GM21529 (cell line): ENCODE data around the gene ERFE.

Experiments used
- ATAC-seq: cut with Tn5 transposase; IDR thresholded peaks from one replicate; pipeline ENCODE4 v1.9.1; 2021; ENCODE audit not compliant: unreplicated experiment

Gene ERFE

DNA sequence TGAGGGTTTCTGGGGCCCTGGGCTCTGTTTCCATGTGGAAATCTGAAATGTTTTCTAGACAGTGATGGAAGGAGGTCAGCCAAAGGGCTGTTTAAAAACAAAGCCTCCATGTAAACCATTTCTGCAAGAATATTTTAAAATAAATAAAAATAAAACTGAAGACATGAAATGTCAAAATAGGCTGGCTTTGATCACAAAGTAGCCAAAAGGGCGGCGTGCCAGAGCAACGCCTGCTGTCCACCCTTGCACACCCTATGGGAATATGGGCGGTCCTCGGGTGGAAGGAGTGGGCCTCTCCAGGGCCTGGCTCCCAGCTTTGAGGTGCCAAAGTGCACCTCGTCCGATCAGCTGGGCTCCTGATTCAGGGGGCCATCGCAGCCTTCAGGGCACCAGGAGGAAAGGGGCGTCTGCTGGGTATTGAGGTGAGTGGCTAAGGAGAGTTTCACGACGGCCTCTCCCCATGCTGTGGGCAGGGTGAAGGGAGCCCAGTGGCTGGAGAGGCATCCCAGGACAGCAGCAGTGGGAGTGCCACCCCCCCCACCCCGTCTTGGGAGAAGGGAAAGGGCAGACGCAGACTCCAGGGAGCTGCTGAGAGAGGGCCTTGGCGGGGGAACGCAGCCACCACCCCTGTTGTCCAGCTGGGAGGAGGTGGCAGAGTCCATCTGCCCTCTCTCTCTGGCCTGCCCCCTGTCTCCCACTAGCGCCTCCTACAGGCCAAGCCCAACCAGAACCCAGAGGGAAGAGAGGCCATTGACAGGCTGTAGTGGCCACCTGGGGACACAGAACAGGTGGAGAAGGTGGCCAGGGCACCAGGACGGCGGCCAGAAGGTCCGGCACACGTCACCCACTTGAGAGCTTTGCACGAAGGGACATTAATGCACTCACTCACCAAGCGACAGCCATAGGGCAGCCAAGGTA is 5.7 kb upstream of the ERFE start:
- ATAC-seq, result no peak

DNA sequence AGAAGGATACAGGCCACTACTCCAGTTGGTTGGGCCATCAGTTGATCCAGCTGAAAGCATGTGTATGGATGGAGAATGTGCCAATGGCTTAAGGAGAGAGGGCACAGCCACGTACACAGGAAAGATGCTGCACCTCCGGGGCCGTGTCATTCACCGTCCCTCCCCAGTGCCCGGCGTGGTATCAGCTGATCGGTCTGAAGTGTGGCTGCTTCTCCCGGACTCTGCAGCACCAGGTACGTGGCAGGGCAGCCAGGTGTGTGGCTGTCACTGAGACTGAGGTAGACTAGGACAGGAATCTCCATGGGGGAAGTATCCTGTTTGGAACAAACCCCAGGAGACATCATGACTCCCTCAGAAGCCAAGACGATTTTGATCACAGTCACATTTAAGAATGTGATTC is 4.2 kb upstream of the ERFE start:
- no peak for ATAC-seq

DNA sequence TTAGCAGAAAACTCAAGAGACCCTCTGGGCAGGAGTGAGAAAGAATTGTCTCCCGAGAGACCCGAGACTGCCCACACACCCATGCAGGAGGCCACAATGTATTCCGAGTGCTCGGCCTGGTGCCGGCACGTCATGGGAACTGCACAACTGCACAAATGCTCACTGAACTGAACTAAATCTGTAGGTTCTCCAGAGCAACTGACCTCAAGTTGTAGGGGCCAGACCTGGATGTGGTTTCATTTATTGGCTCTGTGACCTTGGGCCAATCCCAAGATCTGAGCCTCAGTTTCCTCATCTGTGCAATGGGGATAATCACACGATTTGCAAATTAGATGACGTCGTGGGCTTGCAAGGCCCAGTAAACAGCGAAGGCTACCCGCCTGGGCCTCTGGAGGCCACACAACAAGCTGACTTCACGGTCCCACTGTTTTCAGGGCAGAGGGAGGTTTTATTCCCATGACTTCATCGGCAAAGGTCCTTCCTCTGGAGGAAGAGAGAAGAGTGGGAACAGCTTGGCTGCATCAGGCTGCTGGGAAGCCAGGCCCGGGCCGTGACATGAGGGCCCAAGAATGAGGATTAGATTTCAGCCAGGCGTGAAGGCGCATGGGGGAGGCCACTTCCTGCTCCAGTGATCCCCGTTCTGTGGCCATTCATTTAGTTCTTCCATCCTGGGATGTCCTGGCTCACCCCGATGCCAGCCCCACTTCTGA is 3.6 kb upstream of the ERFE start:
- no peak for ATAC-seq

DNA sequence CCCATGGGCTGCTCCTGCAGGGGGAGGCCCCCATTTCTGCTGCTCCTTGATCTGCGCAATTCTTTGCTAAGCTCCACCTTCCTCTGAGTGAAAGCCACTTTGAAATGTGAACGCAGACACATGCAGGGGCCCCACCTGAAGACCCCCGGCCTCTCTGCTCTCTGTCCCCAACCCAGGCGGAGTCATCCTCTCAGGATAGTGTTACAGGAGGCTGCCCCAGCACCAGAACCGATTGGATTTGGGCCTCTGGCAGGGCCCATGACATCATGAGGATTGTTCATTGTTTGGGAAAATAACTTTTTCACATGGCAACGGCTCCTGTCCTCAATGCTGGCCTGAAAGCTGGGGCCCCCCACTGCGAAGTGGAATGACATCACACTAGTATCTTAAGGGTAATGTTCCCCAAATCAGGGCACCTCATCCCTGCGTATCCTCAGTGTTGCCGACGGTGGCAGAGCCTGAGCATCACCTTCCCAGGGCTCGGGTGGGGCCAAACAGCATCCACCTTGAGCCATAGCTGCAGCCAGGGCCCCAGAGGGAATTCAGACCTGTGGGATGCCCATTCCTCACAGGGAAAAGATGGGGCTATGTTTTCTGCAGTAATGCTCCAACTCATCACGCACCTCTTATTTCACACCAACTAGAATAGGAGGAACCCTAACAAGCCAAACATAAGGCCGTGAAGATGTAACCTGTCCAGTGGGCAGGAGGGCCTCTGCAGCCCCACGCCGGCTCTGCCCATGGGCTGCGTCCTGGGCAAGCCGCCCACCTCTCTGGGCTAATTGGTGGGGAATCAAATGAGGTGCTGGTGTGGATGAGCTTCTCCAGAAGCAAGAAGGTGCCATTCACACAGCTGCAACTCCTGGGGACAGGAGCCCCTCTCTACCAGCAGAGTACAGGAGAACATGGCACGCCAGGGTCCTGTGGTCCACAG is 2.7 kb upstream of the ERFE start:
- no peak for ATAC-seq

GRCh38 chr2:238157506-238158017 is 1.2 kb upstream of the ERFE start:
- ATAC-seq, result no peak

DNA sequence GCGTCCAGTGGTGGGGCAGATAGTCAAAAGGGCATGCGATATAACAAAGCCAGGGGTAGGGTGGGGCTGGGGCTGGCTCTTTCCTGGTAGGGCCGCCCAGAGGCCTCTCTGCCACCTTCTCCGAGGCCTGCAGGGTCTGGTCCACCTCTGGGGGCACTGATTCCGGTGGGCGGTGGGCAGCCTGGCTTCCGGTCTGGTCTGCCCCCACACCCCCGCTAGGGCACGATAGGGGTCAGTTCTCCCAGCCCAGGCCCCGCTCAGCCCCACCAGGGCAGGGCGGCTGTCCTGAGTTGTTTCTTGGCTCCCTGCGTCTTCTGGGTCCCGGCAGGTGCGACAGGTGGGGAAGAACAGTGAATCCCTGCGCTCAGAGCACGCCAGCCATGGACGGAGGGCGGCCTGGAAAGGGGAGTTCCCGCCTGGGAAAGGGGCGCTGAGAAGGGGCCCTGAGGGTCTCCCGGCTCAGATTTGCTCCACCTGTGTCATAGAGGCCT is 707 bp upstream of the ERFE start:
- ATAC-seq, result no peak

- peak; percentile 11 for ATAC-seq
Measured at GRCh38 chr2:238159071-238159539, 335 bp downstream of the ERFE start.

DNA sequence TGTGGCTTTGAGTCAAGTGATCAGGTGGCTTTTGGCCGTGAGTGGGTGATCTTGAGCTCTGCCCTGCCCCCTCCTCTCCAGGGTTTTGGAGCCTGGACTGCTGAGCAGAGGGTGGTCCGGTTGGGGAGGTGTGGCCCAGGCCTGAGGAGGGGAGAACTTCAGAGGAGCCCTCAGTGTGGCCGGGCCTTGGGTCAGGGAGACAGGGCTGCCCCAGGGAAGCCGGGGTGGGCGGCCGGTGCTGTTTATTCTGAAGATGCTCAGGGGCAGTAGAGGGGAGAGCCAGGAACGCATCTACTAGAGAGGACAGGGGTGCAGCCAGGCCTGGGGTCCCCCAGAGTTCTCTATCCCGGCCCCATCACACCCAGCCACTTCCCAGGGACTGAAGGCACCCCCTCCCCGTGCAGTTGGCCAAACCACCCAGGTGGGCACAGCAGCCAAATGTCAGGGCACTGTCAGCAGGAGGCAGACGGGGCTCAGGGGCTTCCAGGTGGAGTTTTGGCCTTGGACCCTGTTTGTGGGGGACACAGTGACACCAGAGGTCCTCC is 963 bp downstream of the ERFE start:
- no peak for ATAC-seq

GRCh38 chr2:238160206-238161129 is 1.7 kb downstream of the ERFE start:
- no peak for ATAC-seq

GRCh38 chr2:238161291-238162051 is 2.7 kb downstream of the ERFE start:
- ATAC-seq, result no peak

DNA sequence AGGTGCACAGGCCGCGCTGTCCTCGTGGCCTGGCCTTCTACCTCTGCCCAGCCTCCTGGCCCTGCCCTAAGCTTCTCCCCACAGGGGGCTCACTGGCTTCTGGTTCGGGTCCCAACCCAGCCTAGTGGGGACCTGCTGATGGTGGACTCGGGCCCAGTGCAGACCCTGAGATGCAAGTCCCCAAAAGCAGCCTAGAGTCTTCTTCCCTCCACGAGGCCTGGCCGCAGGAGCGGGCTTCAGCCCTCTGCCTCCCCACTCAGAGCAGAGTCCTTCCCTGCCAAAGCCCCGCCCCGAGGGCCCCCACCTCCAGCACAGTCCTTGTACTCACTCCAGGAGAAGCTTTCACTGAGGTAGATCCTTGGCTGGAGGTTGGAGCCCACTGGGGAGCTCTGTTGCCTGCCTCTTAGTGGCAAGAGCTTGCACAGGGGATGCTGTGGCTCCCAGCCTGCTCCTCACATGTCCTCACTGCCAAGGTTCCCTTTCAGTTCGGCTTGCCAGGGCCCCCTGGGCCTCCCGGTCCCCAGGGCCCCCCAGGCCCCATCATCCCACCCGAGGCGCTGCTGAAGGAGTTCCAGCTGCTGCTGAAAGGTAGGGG is 3.6 kb downstream of the ERFE start:
- ATAC-seq, result no peak

DNA sequence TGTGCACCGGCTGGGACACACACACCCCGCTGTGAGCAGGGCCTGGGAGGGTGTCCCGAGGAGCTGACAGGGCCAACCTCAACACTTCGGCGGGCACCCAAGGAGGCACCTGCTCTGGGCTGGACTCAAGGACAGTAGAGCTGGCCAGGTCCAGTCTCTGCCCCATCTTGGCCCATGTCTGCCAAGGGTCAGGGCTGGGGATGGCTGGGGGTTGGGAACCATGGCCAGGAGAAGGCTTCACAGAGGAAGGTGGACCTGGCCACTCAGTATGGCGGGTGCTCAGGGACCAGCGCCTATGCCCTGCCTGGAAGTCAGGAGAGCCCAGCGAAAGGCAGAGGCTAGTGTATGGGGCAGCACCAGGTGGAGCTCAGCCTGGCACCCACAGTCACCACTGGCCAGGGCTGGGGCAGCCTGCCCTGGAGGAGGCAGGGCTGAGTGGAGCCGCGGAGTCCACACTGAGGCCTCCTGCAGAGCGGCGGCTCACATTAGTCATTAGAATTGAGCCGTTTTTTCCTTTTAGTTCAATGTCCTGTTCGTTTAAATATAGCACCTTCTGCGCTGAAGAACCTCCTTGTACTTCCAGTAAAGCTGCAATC is 4.2 kb downstream of the ERFE start:
- no peak for ATAC-seq

DNA sequence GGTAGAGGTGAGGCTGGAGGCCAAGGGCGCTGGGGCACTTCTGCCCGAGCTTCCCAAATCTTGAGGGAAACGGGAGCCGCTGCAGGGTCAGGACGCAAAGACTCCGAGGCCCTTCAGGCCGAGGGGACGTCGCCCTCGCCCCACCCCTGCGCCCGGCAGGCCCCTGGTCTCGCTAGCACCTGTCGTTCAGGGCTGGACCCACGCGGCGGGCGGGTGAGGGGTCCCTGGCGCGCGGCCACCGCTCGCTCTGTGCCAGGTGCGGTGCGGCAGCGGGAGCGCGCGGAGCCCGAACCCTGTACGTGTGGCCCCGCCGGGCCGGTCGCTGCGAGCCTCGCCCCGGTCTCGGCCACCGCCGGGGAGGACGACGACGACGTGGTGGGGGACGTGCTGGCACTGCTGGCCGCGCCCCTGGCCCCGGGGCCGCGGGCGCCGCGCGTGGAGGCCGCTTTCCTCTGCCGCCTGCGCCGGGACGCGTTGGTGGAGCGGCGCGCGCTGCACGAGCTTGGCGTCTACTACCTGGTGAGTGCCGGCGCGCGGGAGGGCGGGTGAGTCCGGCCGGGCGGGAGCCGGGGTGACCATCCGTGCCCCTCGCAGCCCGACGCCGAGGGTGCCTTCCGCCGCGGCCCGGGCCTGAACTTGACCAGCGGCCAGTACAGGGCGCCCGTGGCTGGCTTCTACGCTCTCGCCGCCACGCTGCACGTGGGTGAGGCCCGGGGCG is 4.9 kb downstream of the ERFE start:
- no peak for ATAC-seq

DNA sequence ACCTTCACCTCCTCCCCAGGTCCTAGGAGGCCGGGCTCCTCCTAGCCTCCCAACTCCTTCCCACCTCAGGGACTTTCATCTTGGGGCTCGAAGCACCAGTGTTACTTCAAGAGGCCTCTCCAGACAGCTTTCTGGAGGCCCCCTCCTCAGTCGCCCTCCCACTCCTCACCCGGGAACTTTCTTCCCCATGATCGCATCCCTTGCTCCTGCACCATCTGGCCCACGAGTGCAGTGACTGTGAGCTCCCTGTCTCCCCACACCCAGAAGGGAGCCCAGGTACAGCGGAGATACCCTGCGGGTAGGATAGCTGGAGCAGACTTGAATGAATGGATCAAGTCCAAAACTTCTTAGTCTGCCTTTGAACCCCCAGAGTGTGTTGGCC is 6.1 kb downstream of the ERFE start:
- no peak for ATAC-seq

- no peak for ATAC-seq
Measured at GRCh38 chr2:238165288-238165921, 6.6 kb downstream of the ERFE start.

DNA sequence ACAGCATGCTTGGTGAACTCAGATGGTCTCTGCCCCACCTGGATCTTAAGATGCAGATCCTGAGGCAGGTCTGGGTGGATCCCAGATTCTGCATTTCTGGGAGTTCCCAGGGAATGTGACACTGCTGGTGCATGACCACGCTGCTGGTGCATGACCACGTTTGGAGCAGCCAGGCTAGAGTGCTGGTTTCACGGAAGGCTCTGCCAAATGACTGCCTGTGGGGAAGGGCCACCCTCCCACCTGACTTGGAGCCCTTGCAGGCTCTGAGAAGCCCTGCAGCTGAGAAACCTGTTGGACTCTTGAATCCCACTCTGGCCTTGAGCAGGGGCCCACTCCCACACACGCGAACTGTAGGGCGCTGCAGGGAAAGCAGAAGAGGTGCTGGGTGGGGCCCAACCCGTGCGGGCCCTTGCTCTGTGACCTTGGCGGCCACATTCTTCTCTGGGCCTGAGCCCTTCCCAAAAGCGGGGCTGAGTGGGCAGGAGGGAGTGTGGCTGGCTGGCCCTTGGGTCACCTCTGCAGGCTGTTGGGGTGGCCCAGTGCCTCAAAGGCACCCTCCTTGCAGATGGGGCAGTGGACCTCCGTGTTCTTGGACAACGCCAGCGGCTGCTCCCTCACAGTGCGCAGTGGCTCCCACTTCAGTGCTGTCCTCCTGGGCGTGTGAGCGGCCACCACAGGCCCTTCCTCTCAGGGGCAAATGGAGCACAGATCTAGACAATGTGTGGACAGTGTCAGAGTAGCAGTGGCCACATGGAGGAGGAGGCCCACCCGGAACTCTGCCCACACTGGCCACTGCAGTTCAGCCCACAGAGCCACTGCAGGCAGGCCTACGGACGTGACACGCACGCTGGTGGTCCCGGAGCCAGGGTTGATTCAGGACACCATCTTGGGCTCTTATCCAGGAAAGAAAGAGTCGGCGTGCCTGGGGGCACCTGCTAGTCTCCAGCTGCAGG is 7.9 kb downstream of the ERFE start:
- no peak for ATAC-seq
